ENCODE data around the gene SBF2.

The SBF2 gene

GRCh38 chr11:9840460-9841004 lies 453.5 kb downstream of the SBF2 start:
- Histone ChIP-seq H3K9me2 (replicated peaks; ENCODE audit: control insufficient read depth, low read length) (no peaks in the 10 kb centered on the region), H3K4me2 (ENCODE audit: low read length) (no peak overlapping the region), H3K4me1 (ENCODE audit: control insufficient read depth, low read length) (peaks cover 4% of the 10 kb centered on the region; the same call in 1 of the 2 replicates), H3K9me3 (ENCODE audit: control insufficient read depth, insufficient read depth, low read length) (no peaks in the 10 kb centered on the region), H3K4me3 (ENCODE audit: low read length) (no peak overlapping the region), H3K27ac (ENCODE audit: low read depth, low read length) (no peak overlapping the region), H3K36me3 (ENCODE audit: control insufficient read depth, low read length) (no peaks in the 10 kb centered on the region), H3K27me3 (ENCODE audit: control insufficient read depth, low read length) (no peaks in the 10 kb centered on the region), H3K79me2 (ENCODE audit: control insufficient read depth, low read length) (no peaks in the 10 kb centered on the region), H4K20me1 (ENCODE audit: control insufficient read depth, insufficient read depth, low read depth, low read length) (no peaks in the 10 kb centered on the region), H3F3A (ENCODE audit: control insufficient read depth, insufficient read depth) (no peaks in the 10 kb centered on the region)
- TF ChIP-seq EZH2phosphoT487 (IDR thresholded peaks at IDR 0.05; ENCODE audit: borderline replicate concordance, low read length), result no peak
- no peak for TF ChIP-seq CTCF (IDR thresholded peaks at IDR 0.05; ENCODE audit: low read depth, low read length, poor library complexity, severe bottlenecking)

GRCh38 chr11:9839550-9839949 lies 454.5 kb downstream of the SBF2 start:
- no peaks in the 10 kb centered on the region for H3K9me2 ChIP-seq (replicated peaks; ENCODE audit: control insufficient read depth, low read length)
- H3K36me3 ChIP-seq (ENCODE audit: control insufficient read depth, low read length), result no peaks in the 10 kb centered on the region
- H3K4me2 ChIP-seq (ENCODE audit: low read length), result no peak overlapping the region
- H3K79me2 ChIP-seq (ENCODE audit: control insufficient read depth, low read length), result no peaks in the 10 kb centered on the region
- H3K4me1 ChIP-seq (ENCODE audit: control insufficient read depth, low read length), result peaks cover 4% of the 10 kb centered on the region; the same call in 1 of the 2 replicates
- H3K9me3 ChIP-seq (ENCODE audit: control insufficient read depth, insufficient read depth, low read length), result no peaks in the 10 kb centered on the region
- no peak for TF ChIP-seq EZH2phosphoT487 (IDR thresholded peaks at IDR 0.05; ENCODE audit: borderline replicate concordance, low read length)
- no peak for TF ChIP-seq CTCF (IDR thresholded peaks at IDR 0.05; ENCODE audit: low read depth, low read length, poor library complexity, severe bottlenecking)
- H3K27ac ChIP-seq (ENCODE audit: low read depth, low read length), result no peak overlapping the region
- no peaks in the 10 kb centered on the region for H4K20me1 ChIP-seq (ENCODE audit: control insufficient read depth, insufficient read depth, low read depth, low read length)
- H3K4me3 ChIP-seq (ENCODE audit: low read length), result no peak overlapping the region
- H3F3A ChIP-seq (ENCODE audit: control insufficient read depth, insufficient read depth), result no peaks in the 10 kb centered on the region
- no peaks in the 10 kb centered on the region for H3K27me3 ChIP-seq (ENCODE audit: control insufficient read depth, low read length)

GRCh38 chr11:9838961-9839360 lies 455.1 kb downstream of the SBF2 start:
- Histone ChIP-seq H3K27ac (ENCODE audit: low read depth, low read length) (no peak overlapping the region), H3K36me3 (ENCODE audit: control insufficient read depth, low read length) (no peaks in the 10 kb centered on the region), H3K27me3 (ENCODE audit: control insufficient read depth, low read length) (no peaks in the 10 kb centered on the region), H3K9me3 (ENCODE audit: control insufficient read depth, insufficient read depth, low read length) (no peaks in the 10 kb centered on the region), H3K79me2 (ENCODE audit: control insufficient read depth, low read length) (no peaks in the 10 kb centered on the region), H3F3A (ENCODE audit: control insufficient read depth, insufficient read depth) (no peaks in the 10 kb centered on the region), H3K4me3 (ENCODE audit: low read length) (no peak overlapping the region), H4K20me1 (ENCODE audit: control insufficient read depth, insufficient read depth, low read depth, low read length) (no peaks in the 10 kb centered on the region), H3K4me1 (ENCODE audit: control insufficient read depth, low read length) (peaks cover 4% of the 10 kb centered on the region; the same call in 1 of the 2 replicates), H3K4me2 (ENCODE audit: low read length) (no peak overlapping the region), H3K9me2 (replicated peaks; ENCODE audit: control insufficient read depth, low read length) (no peaks in the 10 kb centered on the region)
- no peak for TF ChIP-seq CTCF (IDR thresholded peaks at IDR 0.05; ENCODE audit: low read depth, low read length, poor library complexity, severe bottlenecking)
- TF ChIP-seq EZH2phosphoT487 (IDR thresholded peaks at IDR 0.05; ENCODE audit: borderline replicate concordance, low read length), result no peak
